ENCODE data around the gene CYBB.
A peak's percentile ranks its signal among the peaks of the same experiment; 100 is the strongest.

The CYBB gene

DNA sequence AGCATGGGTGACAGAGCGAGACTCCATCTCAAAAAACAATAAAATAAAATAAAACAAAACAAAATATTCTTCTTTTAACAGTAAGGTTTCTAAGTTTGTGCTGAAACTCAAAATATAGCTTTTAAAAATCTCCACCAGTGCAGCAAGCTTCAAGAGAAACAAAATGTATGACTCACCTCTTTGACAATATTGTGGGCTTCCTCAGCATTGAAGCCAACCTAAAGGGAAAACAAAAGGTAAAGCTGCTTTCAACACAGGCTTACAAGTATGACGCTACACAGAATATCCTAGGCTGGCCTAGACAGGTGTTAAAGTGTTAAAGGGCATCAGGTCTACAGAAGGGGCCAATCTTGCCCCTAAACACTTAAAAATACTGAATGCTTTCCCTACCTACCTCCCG is 66.3 kb downstream of the CYBB start:
- DNase-seq, result no peak

GRCh38 chrX:37846558-37846933 is 66.7 kb downstream of the CYBB start:
- DNase-seq, result no peak

- peak; percentile 87 for DNase-seq
Observed at GRCh38 chrX:37846934-37847732, 67.3 kb downstream of the CYBB start, which contains the start of gene DYNLT3. Gene DYNLT3, minus strand, starts transcription at chrX:37847571. Its CDS starts 61 bp downstream, at chrX:37847510.

DNA sequence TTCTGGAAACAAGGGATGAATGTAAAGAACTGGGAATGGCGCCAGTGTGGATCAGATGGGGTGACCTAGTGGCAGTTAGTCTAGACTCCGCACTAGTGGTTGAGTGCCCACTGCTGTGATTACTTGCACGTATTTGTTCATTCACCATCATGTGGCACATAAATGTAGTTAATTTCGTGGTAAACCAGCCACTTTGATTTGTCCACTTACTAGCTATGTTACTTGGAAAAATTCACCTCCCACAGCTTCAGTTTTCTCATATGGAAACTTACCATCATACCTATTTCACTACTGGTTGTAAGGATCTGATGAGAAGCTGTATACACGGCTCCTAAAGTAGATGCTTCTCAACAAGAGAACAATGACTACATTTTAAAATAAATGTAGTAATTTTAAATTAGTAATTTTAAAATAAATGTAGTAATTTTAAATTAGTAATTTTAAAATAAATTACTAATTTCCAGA is 67.9 kb downstream of the CYBB start:
- no peak for DNase-seq

DNA sequence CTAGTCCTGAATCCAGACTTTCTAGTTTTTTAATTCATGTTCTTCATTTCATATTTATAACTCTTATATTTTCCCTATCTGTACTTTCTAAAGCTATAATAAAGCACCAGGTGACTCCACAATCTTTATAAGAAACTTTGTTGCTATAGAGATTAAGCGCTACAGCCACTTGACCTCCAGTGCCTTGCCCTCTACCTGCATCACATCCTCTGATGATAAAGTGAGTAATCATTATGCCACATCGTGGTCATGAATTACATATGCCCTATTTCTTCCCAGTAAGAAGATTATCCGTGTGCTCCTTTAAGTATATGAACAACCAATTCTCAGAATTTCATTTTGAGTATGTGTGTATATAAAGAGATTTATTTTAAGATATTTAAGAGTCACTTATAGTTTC is 74.3 kb downstream of the CYBB start:
- DNase-seq, result no peak

- no peak for DNase-seq
Observed at GRCh38 chrX:37854748-37855147, 74.9 kb downstream of the CYBB start.

DNA sequence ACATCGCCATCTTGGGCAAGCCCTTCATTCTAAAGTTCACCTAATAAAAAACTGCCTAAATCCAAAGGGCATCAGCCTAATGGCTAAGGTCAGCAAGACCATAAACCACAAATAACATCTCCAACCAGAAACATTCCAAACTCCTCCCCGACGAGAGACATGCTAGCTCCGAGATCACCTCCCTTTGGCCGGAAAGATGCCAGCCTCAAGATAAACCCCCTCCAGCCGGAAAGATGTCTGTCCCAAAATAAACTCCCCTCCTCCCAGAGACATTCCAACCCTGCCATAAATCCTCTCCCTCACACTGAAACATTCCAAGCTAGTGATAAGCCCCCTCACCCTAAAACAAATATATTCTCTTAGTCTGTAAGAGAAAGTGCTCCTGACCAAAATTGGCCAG is 80.9 kb downstream of the CYBB start:
- no peak for DNase-seq

DNA sequence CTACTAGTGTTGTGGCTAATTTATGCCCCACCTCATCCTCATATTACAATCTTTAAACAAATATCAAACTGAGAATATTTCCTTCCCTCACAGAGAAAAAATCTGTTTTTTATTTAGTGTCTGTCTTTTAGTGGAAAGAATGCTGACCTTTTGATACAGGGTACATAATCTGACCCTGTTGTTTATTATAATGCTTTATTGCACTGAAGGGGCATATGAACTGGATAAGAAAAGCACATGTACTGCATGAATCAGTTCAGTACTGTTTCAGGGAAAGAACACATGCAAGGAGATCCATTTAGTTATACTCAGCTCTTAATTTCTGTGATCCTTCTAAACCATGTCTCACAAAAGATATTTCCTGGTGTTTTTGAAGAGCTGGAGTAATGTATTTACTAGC is 83.0 kb downstream of the CYBB start:
- no peak for DNase-seq
